NCI-H446 (cell line): ENCODE results near the gene ZFP62.
A peak's percentile ranks its signal among the peaks of the same experiment; 100 is the strongest.
"Not testable (repeated sequence)": the region's sequence is repeated elsewhere in the genome, so short reads cannot be mapped to it uniquely, and the experiment has no call there.

Source experiments
- DNase-seq, 2 experiments: peaks; one replicate each; lab custom pipeline; 2025; lab: John Stamatoyannopoulos, UW

The ZFP62 gene

GRCh38 chr5:180830253-180831138, 30.6 kb downstream of the ZFP62 start:
- peak; percentile 33 to 34 for DNase-seq

- DNase-seq, result no peak
Measured at GRCh38 chr5:180829726-180830125, 31.4 kb downstream of the ZFP62 start.

DNA sequence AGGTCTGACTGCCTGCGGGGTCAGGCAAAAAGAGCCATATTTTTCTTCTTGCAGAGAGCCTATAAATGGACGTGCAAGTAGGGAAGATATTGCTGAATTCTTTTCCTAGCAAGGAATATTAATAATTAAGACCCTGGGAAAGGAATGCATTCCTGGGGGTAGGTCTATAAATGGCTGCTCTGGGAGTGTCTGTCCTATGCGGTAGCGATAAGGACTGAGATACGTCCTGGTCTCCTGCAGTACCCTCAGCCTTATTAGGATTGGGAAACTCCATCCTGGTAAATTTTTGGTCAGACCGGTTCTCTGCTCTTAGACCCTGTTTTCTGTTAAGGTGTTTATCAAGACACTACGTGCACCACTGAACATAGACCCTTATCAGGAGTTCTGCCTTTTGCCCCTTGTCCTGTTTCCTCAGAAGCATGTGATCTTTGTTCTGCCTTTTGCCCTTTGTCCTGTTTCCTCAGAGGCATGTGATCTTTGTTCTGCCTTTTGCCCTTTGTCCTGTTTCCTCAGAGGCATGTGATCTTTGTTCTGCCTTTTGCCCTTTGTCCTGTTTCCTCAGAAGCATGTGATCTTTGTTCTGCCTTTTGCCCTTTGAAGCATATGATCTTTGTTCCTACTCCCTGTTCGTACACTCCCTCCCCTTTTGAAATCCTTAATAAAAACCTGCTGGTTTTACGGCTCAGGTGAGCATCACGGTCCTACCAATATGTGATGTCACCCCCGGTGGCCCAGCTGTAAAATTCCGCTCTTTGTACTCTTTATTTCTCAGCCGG, 32.1 kb downstream of the ZFP62 start:
- DNase-seq, result not testable (repeated sequence)

- not testable (repeated sequence) for DNase-seq
Measured at GRCh38 chr5:180827374-180827773, 33.7 kb downstream of the ZFP62 start.

DNA sequence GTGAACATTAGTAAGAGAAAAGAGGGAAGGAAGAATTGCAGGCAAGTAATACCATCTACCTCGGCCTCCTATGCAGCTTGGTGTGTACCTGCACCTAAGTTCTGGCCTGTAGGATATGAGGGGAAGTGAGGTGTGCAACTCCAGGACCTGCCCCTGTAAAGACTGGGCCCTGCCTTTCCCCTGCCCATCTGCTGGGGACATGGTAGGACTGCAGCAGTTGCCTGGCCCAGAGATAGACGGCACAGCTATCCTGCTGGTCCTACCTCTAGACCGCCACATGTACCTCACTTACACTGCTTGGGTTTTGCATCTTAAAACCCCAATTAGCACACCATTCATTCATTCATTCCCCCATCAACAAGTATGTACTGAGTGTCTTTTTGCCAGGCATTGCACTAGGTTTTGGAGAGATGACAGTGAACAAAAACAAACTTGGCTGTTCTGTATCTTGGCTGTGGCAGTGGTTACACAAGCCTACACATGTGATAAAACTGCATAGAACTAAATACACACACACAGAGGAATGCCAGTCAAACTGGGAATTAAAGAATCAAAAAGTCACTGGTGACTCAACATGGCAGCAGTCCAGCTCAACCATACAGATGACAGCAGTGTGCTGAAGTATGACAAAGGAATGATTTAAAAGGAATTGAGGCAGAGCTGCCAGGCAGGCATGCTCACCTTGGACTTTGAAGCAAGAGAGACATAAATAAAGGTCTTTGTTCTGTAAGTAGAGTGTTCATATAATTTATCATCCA, 35.1 kb downstream of the ZFP62 start:
- DNase-seq, result no peak

GRCh38 chr5:180824630-180825476, 36.2 kb downstream of the ZFP62 start:
- no peak for DNase-seq

DNA sequence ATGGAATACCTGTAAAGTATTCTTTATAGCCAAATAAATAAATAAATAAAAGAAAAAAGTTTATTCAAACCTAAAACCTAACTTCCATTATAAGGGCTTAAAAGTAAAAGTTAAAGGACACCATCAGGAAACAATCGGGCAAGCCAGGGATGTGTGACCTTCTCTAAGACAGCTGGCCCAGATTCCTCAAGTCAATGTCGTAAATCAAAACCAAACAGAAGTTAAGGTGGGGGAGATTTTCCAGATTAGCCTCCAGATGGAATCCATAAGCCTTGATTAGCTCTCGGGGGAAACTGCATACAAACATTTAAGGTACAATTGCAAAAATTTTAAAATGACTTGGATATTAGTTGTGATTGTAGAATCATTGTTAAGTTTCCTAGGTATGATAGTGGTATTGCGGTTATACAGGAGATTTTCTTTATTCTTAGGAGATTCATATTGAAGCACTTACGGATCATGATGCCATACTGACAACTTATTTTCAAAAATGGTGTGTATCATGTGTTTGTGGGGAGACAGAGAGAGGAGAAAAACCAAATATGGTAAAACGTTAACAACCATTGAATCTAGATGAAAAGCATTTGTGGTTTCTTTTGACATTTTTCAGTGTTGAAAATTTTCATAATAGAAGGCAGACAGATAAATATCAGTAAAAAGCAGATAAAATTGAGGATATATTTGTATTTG, 37.0 kb downstream of the ZFP62 start:
- no peak for DNase-seq

DNA sequence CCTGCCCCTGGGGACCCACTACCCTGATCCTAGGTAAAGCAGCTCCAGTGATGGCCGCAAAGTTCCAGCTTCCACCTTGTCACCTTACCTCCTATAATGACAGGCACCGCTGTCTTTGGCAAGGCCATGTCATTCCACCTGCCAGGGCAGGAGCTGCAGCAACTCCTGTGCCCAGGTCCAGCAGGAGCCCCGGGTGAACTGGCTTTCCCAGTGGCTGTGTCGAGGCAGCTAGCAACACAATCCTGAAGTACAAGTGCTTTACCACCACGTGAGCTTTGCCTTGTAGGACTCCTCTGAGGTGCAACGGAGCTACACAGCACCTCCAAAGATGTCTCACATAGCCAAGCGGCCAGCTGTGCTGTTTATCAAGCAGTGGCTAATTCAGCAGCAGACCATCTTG, 37.7 kb downstream of the ZFP62 start:
- no peak for DNase-seq

- no peak for DNase-seq
Measured at GRCh38 chr5:180821538-180821937, 39.5 kb downstream of the ZFP62 start.

DNA sequence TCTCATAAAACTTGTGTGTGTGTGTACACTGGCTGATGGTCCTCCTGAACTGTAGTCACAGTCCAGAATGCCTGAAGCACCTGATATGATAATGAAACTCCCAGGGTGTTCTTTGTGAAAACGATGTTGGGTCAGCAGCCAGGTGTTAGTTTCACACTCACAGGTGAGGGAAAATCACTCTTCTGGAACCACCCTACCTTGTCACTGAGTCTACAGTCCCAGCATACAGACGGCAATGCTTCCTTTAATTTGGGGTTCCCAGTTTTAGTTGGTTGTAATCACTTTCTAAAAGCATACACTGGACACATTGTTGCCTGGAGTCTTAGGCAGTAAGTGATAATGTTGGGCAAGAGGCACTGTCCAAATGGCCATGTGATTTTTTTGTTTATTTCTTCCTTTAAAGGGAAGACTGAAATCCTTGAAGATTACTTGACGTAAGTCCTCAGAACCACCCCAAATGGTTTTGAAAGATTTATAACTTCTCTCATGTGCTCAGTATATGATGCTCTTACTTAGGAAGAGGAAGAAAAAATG, 40.2 kb downstream of the ZFP62 start:
- no peak for DNase-seq

GRCh38 chr5:180818677-180819341, 42.3 kb downstream of the ZFP62 start:
- DNase-seq, result no peak

DNA sequence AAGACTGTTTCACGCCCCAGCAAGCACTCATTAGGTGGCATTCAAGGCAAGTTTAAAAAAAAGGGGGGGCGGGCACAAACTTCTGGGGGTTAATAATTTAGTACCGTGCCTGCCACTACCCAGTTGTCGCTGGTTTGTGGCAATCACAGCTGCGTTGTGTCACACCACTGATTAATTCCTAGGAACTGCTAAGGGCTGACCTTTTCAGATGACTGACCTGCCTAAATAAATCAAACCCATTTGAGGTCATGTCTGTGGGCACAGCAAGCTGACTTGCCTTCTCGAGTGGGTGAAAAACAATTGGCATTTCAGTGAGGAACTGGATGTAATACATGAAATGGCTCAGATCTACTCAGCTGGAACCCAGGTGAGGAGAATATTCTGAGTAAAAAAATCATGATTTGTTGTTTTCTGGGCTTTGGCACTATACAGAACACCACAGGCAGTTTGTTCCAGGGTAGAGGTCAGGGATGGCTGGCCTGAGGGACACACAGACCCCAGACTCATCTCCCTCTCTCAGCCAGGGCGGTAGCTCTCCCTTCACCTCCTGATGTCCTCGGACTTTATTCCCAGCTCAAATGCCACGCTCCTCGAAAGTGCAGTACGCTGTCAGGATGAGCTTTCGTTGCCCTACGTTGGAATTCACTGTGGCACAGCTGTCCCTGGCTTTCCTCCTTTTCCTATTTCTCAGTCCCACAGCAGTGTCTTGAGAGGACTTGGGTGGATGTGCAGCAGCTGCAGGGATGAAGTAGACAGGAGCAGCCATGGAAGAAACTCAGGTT, 43.0 kb downstream of the ZFP62 start:
- no peak for DNase-seq

DNA sequence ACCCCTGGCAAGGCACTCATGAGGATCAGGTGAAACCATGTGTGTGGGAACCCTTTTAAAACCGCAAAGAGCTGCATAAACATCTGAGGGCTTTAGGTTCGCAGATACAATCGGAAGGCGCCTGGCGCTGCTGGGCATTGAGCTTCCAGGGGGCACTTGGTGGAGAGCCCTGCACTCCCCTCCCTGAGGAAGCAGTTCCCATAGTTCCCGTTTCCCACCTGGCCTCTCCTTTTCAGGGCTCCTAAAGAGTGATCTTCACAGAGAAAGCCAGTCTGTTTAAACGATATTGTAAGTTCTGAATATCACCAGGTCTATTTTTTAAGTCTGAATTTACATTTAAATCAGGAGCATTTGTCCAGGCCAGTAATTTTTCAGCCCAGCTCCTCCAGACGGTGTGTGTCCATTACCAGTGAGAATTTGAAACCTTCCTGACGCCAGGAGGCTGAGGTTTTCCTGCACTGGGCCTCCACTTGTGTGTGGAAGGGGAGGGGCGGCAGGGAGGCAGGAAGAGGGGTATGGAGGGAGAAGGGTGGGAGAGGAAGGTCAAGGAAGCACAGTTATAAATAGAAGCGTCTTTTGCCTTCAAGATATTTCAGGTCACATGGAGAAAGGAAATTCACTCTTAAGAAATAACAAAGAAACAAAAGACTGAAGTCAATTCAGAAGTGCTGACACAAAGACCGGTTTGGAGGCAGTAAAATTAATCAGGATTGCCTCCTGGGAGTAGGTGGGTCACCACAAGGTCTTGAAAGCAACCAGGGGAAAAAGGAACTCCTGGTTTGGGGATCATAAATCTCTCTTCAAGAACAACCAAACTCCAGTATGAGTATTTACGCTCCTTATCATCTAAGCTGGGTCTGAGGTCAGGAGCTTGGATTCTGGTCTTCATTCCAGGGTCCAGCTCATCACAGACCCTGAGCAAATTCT, 44.2 kb downstream of the ZFP62 start:
- DNase-seq, result no peak

DNA sequence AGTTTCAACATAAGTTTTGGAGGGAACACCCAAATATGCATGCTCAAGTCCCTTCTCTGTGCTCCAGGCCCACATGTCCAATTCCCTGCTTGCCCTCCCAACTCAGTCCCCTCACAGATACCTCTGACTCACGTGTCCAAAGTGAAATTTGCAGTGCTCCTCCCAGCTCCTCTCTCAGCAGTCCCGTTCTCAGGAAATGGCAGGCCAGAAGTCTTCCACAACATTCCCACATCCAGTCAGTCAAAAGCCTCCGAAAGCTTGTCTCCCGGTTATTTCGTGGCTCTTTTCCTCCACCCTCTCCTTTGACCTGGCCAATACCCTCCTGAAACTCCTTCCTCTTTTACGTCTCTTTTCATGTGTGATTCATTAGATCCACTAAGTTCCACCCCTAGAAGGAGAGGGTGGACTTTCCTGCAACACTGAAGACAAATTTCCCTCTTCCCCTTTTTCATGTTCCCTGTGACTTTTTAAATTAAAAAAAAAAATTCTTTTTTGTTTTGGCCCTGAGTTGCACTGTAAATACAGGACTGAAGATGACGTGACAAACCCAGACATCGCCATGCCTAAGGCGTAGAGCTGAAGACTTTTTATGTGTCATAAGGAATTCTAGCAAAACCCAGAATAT, 45.7 kb downstream of the ZFP62 start:
- DNase-seq, result no peak

DNA sequence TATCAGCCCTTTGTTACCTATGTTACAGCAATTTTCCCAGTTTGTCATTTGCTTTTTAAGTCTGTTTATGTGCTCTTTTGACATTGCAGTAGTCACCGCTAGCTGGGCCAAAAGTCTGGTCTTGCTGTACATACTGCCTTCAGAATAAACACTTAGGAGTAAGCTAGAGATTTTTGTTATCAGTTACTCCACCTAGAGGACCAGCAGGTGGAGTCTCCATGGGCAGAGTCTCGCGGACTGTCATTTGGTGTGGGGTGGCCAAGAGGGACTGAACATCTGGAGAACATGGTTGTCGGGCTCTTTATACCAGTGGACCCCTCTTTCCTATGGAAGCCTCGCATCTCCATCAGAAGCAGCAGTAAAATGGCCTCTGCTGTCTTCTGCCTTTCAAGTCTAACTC, 47.7 kb downstream of the ZFP62 start:
- DNase-seq, result no peak

DNA sequence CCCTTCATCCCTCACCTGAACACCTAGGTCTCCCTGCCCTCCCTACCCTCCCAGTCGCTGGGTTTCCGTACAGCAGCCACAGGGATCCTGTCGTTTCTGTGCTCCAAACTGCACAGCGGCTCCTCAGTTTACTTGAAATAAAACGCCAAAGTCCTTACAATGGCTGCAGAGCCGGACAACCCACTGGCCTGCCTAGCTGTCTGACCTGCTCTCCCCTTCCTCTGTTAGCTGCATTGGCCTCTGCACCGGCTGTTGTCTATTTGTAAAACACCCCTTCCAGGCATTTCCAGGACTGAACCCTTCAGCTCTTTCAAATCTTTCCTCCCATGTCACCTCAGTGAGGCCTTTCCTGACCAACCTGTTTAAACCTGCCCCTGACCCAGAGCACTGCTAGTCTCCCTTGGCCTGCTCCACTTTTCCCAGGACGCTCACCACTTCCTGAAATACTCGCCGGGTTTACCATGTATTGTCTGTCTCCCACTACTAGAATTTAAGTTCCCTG, 49.4 kb downstream of the ZFP62 start:
- DNase-seq, result no peak

DNA sequence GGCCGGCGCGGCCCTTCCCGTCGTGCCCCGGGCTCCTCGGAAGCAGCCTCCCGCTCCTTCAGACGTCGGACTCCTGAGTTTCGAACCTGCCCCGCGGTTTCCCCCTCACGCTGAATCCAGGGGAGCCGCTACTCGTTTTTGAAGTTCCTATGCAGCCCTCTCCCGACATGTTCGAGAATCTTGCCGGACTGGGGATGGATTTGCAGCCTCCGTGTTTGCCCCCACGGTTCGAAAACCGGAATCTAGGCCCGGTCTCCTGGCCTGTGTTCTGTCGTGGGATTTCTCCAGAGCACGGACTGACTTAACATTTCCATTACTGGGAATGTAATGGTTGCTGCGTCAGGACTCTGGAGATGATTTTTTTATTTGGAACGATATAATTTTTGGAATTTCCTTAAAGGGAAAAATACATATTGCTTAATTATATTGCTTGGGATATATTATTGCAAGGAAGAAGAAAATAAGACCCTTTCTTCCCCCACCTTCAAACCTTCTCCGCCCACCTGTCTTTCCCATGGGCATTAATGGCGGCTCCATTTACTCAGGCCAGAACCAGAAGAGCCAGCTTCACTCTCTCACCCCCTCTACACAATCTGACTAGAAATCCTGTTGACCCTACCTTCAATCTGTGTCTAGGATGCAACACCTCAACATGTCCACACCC, 50.0 kb downstream of the ZFP62 start:
- DNase-seq, result peak in 1 of 2 experiments; percentile 49
